ENCODE measurements around the gene PCSK2.

PCSK2 gene

DNA sequence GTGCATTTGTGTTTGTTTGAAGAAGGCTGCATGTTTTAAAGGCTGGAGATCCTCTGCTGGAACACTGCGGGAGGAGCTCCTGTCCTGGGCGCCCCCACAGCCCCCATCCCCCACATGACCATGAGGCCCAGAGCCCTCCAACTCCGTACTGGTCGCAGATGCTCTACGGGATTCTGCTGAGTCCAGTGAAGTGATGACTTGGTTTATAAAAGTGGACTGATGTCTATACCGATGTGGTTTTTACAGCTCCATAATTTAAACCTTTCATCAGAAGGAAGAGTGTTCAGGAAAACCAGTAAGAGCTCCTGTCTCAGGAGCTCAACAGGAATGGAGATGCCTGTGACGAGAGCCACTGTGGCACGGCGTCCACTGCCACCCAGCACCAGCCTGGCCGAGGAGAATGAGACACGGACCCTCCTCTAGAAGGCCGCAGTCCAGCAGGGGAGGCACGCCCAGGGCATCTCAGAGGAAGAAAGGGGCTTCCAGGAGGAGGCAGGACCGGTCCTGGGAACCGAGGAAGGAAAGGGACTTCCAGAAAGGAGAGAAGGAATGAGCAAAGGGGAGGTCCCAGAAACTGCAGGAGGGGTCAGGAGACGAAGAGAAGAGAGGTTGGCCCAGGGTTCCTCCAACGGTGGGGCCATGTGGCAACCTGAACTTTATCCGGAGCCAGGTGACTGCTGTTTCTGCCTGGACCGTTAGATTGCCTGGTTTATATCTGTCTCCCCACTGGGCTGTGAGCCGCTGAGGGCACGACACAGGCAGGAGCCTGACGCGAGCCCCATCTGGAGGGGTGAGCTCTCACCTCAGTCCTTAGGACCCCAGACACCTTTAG, 277.4 kb downstream of the PCSK2 start:
- DNase-seq (ENCODE audit: insufficient read length) = peak; percentile 26
- FAIRE-seq = peak; percentile 24
- TF ChIP-seq POLR2AphosphoS5 (IDR thresholded peaks at IDR 0.05; ENCODE audit: low read depth, low read length) (no peak), POLR2A (IDR thresholded peaks at IDR 0.05; ENCODE audit: low read depth, low read length) (no peak), TAF1 (IDR thresholded peaks at IDR 0.05; ENCODE audit: borderline replicate concordance, low read depth, low read length) (no peak)

DNA sequence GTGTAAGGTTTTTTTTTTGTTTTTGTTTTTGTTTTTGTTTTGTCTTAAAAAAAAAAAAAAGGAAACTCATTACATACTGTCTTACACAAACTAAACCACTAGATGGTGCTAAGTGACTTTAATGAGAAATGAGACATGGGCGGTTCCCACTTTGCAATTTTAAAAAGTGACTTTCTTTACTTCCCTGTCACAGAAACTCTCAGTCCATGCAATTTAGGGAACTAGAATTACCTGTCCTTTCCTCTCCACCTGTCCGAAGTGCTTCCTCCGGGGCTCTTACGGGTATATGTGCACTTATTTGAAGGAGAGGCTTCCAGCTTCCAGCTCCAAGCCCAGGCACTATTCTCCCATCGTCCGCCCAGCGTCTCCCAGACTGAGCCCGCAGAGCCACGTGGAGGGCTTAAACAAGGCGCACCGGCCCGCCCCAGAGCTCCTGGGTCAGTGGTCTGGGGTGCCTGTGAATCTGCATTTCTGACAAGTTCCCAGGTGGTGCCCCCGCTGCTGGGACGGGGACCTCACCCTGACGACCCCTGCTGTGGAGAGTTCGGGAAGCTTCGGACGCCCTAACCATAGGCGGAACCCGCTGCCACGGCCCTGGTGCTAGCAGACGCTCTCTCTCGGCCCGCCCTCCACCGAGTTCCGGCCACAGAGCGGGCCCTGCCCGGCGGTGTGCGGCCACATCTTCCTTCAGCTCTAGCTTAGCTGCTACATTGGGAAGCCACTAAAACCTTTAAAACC, 278.2 kb downstream of the PCSK2 start:
- FAIRE-seq = peak; percentile 84
- TF ChIP-seq POLR2AphosphoS5 (IDR thresholded peaks at IDR 0.05; ENCODE audit: low read depth, low read length) (no peak), POLR2A (IDR thresholded peaks at IDR 0.05; ENCODE audit: low read depth, low read length) (no peak), TAF1 (IDR thresholded peaks at IDR 0.05; ENCODE audit: borderline replicate concordance, low read depth, low read length) (no peak)
- peak; percentile 46 for DNase-seq (ENCODE audit: insufficient read length)

DNA sequence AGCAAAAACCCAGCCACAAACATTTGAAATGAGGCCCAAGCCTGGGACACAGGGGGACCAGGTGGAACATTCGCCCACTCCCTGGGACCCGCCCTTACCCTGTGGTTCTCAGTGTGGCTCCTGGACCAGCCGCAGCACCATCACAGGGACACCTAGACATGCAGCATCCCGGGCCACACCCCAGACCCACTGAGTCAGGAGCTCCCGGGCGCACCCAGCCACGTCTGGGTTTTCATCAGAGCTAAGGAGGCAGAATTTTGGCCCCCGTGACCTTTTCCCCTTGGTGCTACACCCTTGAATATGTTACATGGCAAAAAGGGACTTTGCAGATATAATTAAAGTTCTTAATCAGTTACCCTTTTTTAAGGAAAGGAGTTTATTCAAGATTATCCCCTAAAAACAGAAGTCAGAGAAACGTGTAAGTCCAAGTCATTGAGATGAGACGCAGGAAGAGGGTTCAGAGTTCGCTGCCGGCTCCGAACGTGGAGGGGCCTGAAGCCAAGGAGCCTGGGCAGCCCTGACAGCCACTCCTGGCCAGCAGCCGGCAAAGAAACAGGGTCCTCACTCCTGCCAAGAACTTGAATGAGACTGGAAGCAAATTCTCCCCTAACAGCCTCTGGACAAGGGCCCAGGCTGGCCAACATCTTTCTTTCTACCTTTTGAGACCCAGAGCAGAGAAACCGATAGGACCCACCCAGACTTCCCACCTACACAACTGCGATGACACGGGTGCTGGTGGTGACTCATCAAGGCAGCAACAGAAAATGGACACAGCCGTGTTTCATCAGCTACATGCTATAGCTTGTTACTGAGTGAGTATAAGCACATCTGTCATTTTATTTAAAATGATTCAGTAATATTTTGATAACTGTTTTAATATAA, 279.0 kb downstream of the PCSK2 start:
- no peak for TF ChIP-seq TAF1 (IDR thresholded peaks at IDR 0.05; ENCODE audit: borderline replicate concordance, low read depth, low read length)
- no peak for TF ChIP-seq POLR2A (IDR thresholded peaks at IDR 0.05; ENCODE audit: low read depth, low read length)
- TF ChIP-seq POLR2AphosphoS5 (IDR thresholded peaks at IDR 0.05; ENCODE audit: low read depth, low read length) = no peak
- no peak for DNase-seq (ENCODE audit: insufficient read length)
- FAIRE-seq = no peak

DNA sequence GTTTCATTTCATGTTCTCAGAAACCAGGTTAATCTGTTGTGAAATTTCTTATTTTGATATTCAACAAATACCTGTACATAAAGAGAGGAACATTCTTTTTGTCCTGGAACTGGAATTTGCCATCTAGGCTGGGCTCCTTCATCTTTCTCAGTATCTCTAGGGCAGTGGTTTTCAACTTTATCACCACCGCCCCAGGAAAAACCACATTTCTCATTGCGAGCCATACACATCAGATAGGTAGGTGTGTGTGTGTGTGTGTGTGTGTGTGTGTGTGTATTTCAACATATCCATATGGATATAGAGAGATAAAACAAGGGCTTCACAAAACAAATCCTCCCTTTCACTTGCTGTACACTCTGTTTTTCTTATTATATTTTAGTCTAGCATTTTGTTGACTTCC, 280.2 kb downstream of the PCSK2 start:
- DNase-seq (ENCODE audit: insufficient read length) (no peak), FAIRE-seq (no peak)
- TF ChIP-seq POLR2AphosphoS5 (IDR thresholded peaks at IDR 0.05; ENCODE audit: low read depth, low read length) (no peak), POLR2A (IDR thresholded peaks at IDR 0.05; ENCODE audit: low read depth, low read length) (no peak), TAF1 (IDR thresholded peaks at IDR 0.05; ENCODE audit: borderline replicate concordance, low read depth, low read length) (no peak)

DNA sequence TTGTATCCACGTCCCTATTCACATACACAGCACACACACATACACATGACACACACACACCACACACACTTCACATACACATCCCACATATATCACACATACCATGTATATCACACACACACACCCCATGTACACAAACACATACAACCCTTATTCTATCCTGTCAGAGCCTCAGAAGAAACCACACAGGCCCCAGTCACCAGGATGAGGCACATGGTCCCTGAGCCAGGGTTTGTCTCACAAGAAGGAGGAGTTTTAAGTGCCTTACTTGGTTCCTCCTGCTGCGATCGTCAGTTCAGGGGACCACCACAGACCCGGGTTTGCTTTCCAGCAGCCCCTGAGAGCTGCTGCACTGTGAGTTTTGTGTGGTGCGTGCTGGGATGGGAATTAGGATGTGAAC, 280.7 kb downstream of the PCSK2 start:
- FAIRE-seq (no peak), DNase-seq (ENCODE audit: insufficient read length) (no peak)
- TF ChIP-seq TAF1 (IDR thresholded peaks at IDR 0.05; ENCODE audit: borderline replicate concordance, low read depth, low read length) (no peak), POLR2AphosphoS5 (IDR thresholded peaks at IDR 0.05; ENCODE audit: low read depth, low read length) (no peak), POLR2A (IDR thresholded peaks at IDR 0.05; ENCODE audit: low read depth, low read length) (no peak)

DNA sequence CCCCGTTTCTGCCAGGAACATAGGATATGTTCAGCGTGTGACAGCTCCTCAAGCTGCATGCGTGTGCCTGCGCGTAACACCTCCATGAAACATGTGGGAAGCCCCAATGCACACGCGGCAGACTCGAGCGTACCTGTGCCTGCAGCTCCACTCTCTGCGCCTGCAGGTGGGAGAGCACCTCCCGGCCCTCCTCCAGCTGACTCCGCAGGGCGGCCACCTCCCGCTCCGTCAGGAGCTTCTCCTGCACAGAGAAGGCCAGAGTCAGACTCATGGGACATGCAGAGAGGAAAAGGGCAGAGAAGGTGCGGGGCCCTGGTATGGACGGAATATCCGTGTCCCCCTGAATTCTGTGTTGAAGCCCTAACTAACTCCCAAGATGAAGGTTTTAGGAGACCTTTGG, 281.9 kb downstream of the PCSK2 start:
- TF ChIP-seq POLR2AphosphoS5 (IDR thresholded peaks at IDR 0.05; ENCODE audit: low read depth, low read length) (no peak), TAF1 (IDR thresholded peaks at IDR 0.05; ENCODE audit: borderline replicate concordance, low read depth, low read length) (no peak)
- DNase-seq (ENCODE audit: insufficient read length) = no peak
- no peak for FAIRE-seq

DNA sequence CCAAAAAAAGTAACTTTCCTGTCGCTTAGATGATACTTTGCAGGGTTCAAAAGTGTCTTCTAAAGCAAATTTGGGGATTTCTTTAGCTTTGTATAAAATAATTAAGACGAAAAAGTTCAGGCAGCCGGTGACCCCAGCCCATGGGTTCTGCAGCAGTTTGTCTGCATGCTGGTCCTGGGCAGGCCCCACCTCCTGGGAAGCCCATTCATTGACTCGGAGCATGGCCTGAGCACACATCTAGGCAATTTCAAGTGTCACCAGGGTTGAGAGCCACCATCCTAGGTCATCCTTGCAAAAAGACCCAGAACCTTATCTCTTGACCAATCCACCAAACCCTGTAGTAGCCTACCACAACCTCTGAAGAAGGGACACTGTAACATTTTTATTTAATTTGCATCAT, 283.7 kb downstream of the PCSK2 start:
- FAIRE-seq = no peak
- TF ChIP-seq POLR2A (IDR thresholded peaks at IDR 0.05; ENCODE audit: low read depth, low read length) = no peak
- TF ChIP-seq POLR2AphosphoS5 (IDR thresholded peaks at IDR 0.05; ENCODE audit: low read depth, low read length) = no peak
- TF ChIP-seq TAF1 (IDR thresholded peaks at IDR 0.05; ENCODE audit: borderline replicate concordance, low read depth, low read length) = no peak
- no peak for DNase-seq (ENCODE audit: insufficient read length)

DNA sequence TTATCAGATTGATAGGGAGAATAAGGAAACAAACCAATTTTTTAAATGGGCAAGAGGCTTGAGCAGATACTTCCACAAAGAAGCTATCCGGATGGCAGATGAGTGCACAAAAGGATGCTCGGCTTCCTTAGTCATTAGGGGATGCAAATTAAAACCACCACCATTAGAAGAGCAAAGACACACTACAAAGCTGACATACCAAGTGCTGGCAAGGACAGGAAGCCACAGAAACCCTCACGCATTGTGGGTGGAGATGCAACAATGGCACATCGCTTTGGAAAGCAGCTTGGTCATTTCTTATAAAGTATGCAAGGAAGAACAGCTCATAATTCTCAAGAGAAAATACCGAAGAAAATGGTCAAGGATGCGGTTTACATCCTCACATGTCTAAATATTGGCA, 284.6 kb downstream of the PCSK2 start:
- no peak for DNase-seq (ENCODE audit: insufficient read length)
- TF ChIP-seq POLR2AphosphoS5 (IDR thresholded peaks at IDR 0.05; ENCODE audit: low read depth, low read length) (no peak), POLR2A (IDR thresholded peaks at IDR 0.05; ENCODE audit: low read depth, low read length) (no peak), TAF1 (IDR thresholded peaks at IDR 0.05; ENCODE audit: borderline replicate concordance, low read depth, low read length) (no peak)
- no peak for FAIRE-seq

DNA sequence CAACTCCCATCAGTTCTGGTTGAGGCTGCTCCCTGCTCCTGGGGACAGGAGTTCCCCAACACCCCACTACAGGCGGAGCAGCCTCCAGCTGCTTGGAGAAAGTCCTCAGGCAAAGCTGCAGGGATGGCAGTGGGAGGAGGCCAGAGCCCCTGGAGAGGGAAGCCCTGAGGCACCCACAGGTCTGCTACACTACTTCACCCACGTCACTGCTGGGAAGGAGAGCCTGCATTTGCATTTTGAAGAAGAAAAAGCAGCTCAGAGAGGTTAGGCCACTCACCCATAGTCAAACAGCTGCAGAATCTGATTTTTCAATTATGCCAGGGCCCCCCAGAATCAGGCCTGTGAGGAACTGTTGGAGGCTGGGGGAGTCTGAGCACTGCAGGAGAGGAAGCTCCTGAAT, 287.1 kb downstream of the PCSK2 start:
- no peak for TF ChIP-seq POLR2AphosphoS5 (IDR thresholded peaks at IDR 0.05; ENCODE audit: low read depth, low read length)
- FAIRE-seq (no peak), DNase-seq (ENCODE audit: insufficient read length) (no peak)

DNA sequence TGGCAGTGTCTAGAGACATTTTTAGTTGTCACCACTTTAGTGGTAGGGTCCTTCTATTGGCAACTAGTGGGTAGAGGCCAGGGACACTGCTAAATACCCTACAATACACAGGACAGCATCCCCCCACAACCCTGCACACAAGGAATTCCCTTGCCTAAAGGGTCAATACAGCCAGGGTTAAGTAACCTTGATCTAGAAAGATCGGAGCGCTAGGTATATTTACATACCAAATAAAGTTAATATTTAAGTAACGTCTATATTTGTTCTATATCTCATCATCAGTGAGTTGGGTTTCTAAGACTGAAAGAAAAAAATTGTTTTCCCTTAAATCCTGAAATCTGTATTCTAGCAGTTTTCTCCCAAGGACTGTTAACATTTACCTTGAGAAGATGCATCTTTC, 288.2 kb downstream of the PCSK2 start:
- TF ChIP-seq POLR2A (IDR thresholded peaks at IDR 0.05; ENCODE audit: low read depth, low read length) (no peak), POLR2AphosphoS5 (IDR thresholded peaks at IDR 0.05; ENCODE audit: low read depth, low read length) (no peak), TAF1 (IDR thresholded peaks at IDR 0.05; ENCODE audit: borderline replicate concordance, low read depth, low read length) (no peak)
- DNase-seq (ENCODE audit: insufficient read length) (no peak), FAIRE-seq (no peak)

DNA sequence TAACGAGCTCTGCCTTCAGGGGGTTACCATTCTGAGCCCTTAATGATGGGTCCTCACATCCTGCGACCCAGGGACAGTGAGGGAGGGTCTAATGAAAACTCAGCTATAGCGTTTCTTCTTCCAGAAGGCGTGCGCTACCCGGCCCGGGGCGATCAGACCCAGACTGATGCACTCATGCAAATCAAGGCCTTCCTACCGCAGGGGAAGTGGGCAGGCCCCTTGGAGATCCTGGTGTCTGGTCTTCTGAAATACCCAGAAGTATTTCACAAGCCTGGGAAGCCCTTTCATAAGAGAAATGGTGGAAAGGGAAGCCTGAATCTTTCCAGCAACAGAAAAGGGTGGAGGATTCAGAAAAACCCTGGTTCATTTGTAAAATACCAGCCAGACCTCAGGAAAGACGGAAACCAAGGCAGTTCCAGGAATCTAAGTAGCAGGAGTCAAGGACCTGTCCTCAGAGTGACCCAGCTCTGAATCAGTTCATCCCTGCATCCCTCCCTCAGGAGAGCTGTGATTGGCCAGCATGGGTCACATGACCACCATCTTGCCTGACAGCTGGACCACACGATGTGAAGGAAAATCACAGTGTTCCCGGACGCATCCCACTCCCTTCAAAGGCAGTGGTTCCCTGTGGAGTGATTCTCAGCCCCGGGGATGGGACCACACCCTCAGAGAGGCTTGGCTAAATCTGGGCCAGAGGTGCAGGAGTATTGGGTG, 291.7 kb downstream of the PCSK2 start:
- FAIRE-seq (no peak), DNase-seq (ENCODE audit: insufficient read length) (no peak)
- no peak for TF ChIP-seq POLR2AphosphoS5 (IDR thresholded peaks at IDR 0.05; ENCODE audit: low read depth, low read length)
- TF ChIP-seq POLR2A (IDR thresholded peaks at IDR 0.05; ENCODE audit: low read depth, low read length) = no peak
- no peak for TF ChIP-seq TAF1 (IDR thresholded peaks at IDR 0.05; ENCODE audit: borderline replicate concordance, low read depth, low read length)
